Mononuclear cell (primary cell): Measurements from ENCODE around the gene LILRB2. TPM values are rescaled to one million over a fixed set of nuclear protein-coding genes. Genes with fewer than 3 reads are reported as not detected.

Experiments
- H3K27me3 ChIP-seq: 2 replicates; pipeline ENCODE4 v1.6.0; 2011; ENCODE audit warnings: low read length, control low read depth; ENCODE audit not compliant: insufficient read depth
- H3K4me1 ChIP-seq: 2 replicates; pipeline ENCODE4 v1.5.1; 2011; ENCODE audit warnings: mild to moderate bottlenecking, low read length, control low read depth; ENCODE audit not compliant: insufficient read depth
- H3K4me3 ChIP-seq: 2 replicates; pipeline ENCODE4 v1.5.1; 2011; ENCODE audit warnings: mild to moderate bottlenecking, low read length, moderate library complexity
- H3K9me3 ChIP-seq: 2 replicates; pipeline ENCODE4 v1.5.1; 2011; ENCODE audit warnings: low read depth, mild to moderate bottlenecking, control low read depth, low read length
- total RNA-seq: library from RNA; depleted of rRNA; stranded (reverse); fragments of >200 nt; gene quantifications from one replicate; pipeline ENCODE4 v1.2.3, GENCODE V29; 2012

Gene LILRB2
- total RNA-seq, 1 donor = 27.3 TPM

DNA sequence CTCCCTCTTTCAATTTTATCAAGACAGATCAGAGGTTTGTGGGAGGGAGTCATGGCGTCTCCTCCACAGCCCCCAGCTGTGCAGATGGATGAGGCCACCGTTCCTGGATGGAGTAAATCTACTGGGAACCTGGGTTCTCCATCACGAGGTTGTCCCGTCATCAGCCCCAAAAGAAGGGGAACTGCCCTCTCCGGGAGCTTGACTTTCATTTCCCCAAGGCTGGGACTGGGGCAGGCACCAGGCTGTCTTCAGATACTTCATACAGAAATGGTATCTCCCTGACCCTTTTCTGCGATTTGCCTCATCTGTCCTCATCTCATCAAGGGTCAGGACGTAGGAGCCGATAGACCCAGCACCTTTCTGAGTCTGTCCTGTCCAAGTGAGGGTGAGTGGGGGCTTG, 9.8 kb downstream of the LILRB2 start:
- peaks cover 59% of the 10 kb centered on the region for H3K4me1 ChIP-seq
- H3K9me3 ChIP-seq = no peaks in the 10 kb centered on the region
- H3K27me3 ChIP-seq = no peaks in the 10 kb centered on the region
- H3K4me3 ChIP-seq = no peak overlapping the region

DNA sequence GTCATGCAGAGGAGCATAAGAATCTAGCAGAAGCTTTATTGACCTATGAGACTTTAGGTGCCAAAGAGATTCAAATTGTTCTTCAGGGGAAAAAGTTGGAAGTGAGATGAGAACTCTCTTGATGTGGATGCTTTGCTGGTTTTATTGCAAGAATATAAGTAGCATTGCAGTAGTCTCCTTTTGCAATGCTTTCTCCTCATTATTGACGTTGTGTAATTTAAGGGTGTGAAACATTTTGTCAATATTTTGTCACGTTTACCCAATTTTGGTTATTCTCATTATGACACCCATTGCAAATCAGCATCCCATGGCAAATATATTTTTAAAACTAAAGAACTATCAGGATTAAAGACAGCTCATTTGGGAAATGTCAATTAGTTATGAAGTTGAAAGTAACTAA, 12.0 kb downstream of the LILRB2 start:
- H3K27me3 ChIP-seq = no peaks in the 10 kb centered on the region
- no peak overlapping the region for H3K4me3 ChIP-seq
- H3K9me3 ChIP-seq = no peaks in the 10 kb centered on the region
- peaks cover 60% of the 10 kb centered on the region for H3K4me1 ChIP-seq

DNA sequence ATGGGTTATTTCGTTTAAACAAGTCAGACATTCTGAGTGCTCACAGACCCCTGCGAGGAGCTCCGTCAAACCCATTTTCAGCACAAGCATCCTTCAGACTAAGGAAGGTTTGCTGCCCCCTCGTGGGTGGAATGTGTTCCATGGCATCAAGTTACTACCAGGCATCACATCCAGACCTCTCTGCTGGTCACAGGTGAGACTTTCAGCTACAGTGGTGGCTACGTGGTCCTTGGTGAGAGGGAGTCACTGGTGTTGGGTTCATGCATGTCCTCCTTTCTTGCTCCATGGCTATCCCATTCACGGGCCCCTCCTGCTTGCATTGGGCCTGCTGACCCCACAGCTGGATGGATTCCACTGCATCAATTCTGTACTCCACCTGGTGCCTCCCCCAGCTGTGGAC, 14.8 kb downstream of the LILRB2 start:
- Histone ChIP-seq H3K27me3 (no peaks in the 10 kb centered on the region), H3K4me3 (no peak overlapping the region), H3K9me3 (no peaks in the 10 kb centered on the region), H3K4me1 (peaks cover 33% of the 10 kb centered on the region)

DNA sequence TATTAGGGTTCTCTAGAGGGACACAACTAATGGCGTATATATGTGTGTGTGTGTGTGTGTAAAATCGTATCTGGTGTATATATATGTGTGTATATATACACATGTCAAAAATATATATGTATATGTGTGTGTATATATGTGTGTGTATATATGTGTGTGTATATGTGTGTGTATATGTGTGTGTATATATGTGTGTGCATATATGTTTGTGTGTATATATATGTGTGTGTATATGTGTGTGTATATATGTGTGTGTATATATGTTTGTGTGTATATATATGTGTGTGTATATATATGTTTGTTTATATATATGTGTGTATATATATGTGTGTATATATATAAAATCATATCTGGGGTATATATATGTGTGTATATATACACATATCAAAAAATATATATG, 18.4 kb downstream of the LILRB2 start:
- H3K4me1 ChIP-seq = peaks cover 10% of the 10 kb centered on the region
- H3K27me3 ChIP-seq = no peaks in the 10 kb centered on the region
- H3K9me3 ChIP-seq = no peaks in the 10 kb centered on the region
- H3K4me3 ChIP-seq = no peak overlapping the region

DNA sequence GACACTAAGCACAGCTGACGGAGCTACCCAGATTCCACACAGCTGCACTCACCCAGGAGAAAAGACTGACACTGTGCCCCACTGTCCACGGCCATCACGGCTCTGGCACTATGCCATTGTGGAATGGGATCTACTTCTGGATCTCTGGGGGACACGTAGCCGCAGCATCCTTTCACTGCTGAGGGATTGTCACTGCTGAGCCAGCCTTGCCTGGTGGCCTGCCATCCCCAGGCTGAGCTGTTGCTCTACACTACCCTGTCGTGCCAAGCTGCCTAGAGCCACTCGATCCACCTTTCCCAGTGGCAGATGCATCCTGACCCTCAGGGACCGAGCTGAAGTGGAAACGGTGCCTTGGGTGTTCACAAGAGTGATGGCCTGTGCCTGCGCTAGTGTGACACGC, 18.8 kb downstream of the LILRB2 start:
- Histone ChIP-seq H3K4me3 (no peak overlapping the region), H3K4me1 (peaks cover 10% of the 10 kb centered on the region), H3K9me3 (no peaks in the 10 kb centered on the region), H3K27me3 (no peaks in the 10 kb centered on the region)

DNA sequence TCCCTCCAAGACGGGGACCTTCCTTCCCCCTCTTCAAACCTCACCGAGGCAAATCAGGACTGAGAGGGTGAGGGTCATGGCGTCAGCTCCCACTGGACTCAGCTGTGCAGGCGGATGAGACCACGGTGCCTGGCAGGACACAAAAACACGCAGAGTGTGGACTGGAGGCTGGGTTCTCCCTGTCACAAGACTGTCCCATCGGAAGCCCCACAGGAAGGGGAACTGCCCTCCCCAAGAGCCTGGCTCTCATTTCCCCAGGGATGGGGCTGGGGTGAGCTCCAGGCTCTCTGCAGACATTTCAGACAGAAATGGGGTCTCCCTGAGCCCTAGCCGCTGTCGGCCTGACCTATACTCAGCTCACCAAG, 23.8 kb downstream of the LILRB2 start, which contains the start of gene LILRB5:
Gene LILRB5, minus strand, starts transcription at position 158 of the 365 bp plus-strand sequence. Its CDS starts 80 bp downstream, at position 78.
- H3K27me3 ChIP-seq = no peaks in the 10 kb centered on the region
- peaks cover 6% of the 10 kb centered on the region for H3K4me1 ChIP-seq
- H3K9me3 ChIP-seq = no peaks in the 10 kb centered on the region
- no peak within 1 kb of the TSS for H3K4me3 ChIP-seq

DNA sequence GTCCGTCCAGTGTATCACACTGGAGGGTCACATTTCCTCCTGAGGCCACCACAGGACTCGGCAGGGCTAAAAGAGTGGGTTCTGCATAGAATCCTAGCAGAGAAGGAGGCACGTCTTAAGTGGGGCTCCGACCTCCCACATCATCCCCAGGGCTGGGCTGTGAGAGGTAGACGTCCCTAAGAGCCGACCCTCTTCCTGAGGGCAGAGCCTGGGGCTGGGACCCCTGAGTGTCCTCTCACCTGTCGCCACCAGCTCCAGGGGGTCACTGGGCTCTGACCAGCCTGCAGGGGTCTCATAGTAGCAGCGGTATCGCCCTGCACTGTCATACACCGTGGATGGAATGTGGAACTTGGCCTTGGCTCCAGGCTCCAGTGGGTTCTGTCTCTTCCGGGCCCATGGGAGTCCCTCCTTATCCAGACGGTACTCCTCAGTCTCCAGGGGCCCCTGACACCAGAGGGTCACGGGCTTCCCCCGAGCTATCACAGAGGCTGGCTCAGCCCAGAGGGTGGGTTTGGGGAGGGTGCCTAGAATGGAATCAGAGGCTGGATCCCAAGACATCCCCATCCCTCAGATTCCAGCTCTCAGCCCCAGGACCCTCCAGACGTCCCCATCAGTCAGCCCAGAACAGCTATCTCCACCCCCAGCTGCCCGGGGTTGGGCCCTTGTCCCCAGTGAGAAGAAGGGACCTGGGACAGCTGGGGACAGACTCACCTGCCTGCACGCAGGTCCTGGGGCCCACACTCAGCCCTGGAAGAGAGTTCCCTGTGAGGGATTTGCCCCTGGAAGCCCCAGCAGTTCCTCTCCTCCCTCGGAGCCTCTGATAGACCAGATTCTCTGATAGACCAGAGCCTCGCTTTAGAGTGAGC, 24.4 kb downstream of the LILRB2 start:
- Histone ChIP-seq H3K4me1 (peaks cover 6% of the 10 kb centered on the region), H3K9me3 (no peaks in the 10 kb centered on the region), H3K4me3 (no peak overlapping the region), H3K27me3 (no peaks in the 10 kb centered on the region)

DNA sequence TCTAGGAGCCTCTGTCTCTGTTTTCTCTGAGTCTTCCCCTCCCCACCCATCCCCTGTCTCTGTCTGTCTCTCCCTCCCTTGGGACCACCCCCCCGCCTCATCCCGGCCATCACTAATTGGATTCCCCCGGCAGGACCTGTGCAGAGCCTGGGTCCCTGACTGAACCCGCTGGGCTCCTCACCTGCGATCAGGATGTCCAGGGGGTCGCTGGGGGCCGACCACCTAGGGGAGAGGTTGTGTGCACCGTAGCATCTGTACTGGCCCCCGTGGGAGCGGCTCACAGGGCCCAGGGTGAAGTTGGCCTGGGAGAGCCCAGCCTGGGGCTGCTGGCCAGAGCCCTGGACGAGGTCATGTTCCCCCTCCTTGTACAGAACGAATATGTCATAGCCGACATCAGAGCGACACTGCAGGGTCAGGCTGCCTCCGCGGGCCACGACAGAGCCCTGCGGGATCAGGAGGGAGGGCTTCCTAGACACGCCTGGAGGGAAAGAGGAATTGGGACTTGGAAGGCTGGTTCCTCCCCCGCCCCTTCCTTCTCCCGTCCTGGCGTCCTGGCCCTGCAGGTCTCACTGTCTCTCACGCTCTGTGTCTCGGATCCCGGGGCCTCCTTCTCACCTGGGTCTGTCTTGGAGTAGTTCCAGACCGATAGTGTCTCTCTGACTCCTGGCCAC, 25.7 kb downstream of the LILRB2 start:
- Histone ChIP-seq H3K27me3 (no peaks in the 10 kb centered on the region), H3K4me3 (no peak overlapping the region), H3K4me1 (peaks cover 6% of the 10 kb centered on the region), H3K9me3 (no peaks in the 10 kb centered on the region)

DNA sequence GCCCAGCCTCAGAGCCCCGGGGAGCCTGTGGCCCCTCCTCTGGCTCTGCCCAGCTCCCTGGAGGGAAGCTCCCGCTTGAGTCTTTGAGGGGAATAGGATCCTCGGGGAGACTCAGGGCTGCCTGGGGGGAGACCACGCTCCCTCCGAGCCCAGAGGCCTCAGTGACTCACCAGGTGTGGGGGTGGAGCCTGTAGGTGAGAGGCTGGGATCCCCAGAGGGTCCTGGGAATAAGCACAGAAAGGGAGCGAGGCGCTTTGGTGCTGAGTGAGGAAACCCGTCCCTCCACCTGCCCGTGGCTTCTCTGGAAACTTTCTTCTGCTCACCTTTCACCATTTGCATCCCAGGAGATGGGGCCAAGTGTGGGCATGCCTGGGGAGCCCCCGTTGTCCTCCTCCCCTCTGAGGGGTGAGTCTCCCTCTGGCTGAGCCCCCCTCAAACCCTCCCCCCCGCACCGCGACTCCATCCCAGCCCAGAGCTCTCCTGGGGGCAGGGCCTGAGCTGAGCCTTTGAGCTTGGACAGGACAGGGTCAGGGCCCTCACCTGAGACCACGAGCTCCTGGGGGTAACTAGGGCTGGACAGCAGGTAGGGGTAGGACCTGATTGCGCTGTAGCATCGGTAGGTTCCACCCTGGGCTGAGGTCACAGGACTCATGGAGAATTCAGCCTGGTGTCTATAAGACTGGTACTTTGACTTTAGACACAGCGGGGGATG, 26.6 kb downstream of the LILRB2 start:
- no peaks in the 10 kb centered on the region for H3K9me3 ChIP-seq
- H3K27me3 ChIP-seq = no peaks in the 10 kb centered on the region
- no peak overlapping the region for H3K4me3 ChIP-seq
- peaks cover 6% of the 10 kb centered on the region for H3K4me1 ChIP-seq

DNA sequence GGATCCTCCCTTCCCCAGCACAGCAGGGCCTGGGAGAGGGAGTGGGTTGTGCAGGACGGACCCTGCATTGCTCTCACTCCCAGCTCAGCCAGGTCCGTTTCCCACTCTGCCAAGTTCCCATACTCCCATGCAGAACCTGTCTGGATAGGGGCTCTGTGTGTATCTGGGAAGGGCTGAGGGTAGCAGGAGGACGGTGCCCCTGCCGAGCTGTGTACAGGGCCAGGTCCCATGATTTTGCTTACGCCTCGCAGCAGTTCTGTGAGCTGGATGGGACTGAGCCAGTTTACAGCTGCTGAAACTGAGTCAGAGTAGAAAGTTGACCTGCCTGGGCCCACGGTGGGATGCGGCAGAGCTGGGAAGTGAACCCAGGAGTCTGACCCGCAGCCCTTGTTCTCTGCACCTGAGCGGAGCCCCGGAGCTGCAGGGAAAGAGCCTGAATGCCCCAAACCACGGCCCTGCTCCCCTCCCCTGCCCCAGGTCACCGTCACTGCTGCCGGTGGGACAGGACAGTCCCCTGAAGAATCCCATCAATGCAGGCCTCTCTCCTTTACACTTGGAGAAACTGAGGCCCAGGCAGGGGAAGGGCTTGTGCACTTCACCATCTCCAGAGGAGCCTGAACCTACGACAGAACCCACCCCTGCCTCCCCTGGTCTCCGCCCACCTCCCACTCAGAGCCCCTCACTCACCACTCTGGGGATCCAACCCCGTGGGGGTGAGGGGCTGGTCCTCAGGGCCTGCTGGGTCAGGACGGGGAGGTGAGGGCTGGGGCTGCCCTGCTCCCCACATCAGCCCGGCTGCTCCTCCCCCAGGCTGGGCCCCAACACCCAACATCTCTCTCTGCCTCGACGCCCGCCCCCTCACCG, 27.3 kb downstream of the LILRB2 start:
- Histone ChIP-seq H3K27me3 (no peaks in the 10 kb centered on the region), H3K9me3 (no peaks in the 10 kb centered on the region), H3K4me1 (peaks cover 11% of the 10 kb centered on the region), H3K4me3 (no peak overlapping the region)

DNA sequence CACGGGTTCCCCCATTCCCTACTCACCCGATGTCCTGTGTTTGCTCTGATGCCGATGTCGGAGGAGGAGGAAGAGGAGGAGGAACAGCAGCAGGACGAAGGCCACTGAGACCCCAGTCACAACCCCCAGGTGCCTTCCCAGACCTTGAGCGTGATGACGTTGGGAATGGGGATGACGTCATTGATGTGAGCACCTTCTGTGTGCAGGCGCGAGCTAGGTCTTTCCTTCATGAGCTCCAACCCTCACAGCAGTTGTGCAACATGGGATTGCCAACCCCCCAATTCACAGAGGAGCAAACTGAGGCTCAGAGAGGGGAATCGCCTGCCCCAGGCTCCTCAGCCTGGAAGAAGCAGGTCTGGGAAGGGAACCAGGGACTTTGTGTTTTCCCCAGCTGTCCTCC, 28.1 kb downstream of the LILRB2 start:
- Histone ChIP-seq H3K4me1 (peaks cover 18% of the 10 kb centered on the region), H3K27me3 (no peaks in the 10 kb centered on the region), H3K4me3 (no peak overlapping the region), H3K9me3 (no peaks in the 10 kb centered on the region)

DNA sequence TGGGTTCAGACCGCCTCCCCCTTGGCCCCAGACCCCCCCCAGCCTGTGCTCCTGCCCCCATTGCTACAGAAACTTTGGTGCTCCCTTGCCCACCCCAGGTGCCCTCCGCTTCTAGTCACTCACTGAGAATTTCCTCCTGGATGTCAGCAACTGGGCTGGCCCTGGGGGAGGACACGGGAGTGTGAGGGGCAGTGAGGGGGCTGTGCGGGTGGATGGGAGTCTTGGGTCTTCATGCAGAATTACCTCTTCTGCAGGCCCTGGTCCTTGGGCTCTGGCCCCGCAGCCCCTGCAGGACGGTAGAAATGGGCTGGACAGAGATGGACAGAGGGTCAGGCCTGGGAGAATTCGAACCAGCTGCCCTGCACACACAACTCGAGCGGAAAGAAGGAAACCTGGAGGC, 28.7 kb downstream of the LILRB2 start:
- Histone ChIP-seq H3K9me3 (no peaks in the 10 kb centered on the region), H3K27me3 (no peaks in the 10 kb centered on the region), H3K4me1 (peaks cover 24% of the 10 kb centered on the region), H3K4me3 (no peak overlapping the region)

DNA sequence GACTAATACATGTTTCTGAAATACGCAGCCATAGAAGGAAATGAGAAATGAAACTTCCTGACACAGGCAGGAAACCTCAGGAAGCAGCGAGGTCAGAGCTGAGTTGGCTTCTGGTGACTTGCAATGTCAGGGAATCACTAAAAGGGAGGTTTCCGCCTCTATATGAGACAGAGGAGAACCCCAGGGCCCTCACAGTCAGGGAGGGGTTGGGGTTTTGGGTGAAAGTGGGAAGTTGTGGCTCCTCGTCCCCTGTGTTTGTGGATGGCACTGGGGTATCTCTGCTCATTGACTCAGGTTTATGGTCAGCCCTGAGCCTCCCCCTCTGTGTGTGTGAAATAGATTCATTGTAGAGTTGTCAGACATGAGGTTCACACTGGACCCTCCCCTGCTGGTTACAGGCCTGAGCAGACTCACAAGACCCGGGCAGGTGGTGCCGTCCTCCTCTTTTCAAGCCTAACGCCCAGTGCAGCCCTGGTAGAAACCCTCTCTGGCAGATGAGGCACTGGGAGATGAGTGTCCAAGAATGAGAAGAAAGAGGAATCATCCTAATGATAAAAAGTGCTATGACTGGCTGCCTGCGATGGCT, 32.8 kb downstream of the LILRB2 start:
- Histone ChIP-seq H3K9me3 (no peaks in the 10 kb centered on the region), H3K27me3 (no peaks in the 10 kb centered on the region), H3K4me1 (peaks cover 32% of the 10 kb centered on the region), H3K4me3 (no peak overlapping the region)
